ENCODE data around the gene GPC6.
"Not testable (repeated sequence)": the region's sequence is repeated elsewhere in the genome, so short reads cannot be mapped to it uniquely, and the experiment has no call there.

The GPC6 gene

DNA sequence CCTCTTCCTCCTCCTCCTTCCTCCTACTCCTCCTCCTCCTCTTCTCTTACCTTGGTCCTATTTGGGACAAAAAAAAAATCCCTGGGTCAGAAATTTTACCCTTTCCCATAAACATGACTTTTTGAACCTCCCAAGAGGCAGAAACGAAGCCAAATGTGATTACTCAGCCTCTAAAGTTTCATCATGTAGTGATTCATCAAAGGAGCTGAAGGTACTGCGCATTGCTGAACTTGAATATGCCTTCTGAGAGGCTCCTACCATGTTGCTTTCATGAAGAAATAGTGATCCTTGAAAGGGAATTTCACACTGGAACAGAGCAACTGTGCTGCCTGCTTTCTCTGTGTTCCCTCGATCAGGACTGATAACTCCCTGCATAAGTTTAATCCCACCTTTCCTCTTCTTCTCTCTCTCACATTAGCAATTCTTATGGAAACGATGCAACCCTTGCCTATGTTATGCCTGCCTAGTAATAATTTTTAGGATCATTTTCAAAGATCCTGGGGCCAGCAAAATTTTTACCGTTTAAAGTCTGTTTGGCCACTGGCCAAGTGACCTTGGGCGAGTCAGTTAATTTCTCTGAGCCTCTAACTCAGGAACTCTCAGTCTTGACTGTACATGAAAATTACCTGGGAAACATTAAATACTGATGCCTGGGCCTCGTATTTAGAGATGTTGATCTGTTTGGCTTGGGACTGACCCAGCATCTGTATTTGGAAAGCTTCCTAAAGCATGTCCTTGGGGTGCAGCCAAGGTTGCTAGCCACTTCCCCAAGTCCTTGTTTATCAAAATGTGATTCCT lies 1103.3 kb downstream of the GPC6 start:
- DNase-seq (no peak), ATAC-seq (peak; percentile 63)
- Mint-ChIP-seq H3K27me3 (peaks cover 13% of the 10 kb centered on the region), H3K9me3 (peaks cover 9% of the 10 kb centered on the region), H3K4me1 (peaks cover 56% of the 10 kb centered on the region), H3K4me3 (peak overlapping the region; percentile 1), H3K36me3 (ENCODE audit: low read depth) (no peaks in the 10 kb centered on the region), H3K27ac (peak overlapping the region; percentile 39)

DNA sequence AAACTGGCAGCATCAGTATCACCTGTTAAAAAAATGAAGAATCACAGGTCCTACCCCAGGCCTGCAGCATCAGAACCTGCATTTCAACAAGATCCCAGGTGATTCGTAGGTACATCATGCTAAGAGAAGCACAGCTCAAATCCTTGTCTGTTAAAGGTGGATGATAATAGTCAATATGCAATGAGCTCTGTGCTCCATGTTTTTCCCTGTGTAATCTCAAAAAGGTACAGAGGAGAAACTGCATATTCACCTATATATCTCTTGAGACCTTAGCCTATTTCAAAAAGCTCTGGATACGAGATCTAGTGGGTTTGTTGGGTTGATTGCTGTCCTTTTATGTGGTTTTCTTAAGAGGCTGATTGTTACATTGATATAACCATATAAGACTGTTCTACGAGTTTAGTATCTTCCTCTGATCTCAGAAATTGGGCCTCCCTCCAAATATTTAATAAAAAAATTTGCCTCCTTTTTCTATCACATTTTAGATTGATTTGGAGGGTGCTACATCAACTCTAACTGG lies 1104.0 kb downstream of the GPC6 start:
- H3K4me3 Mint-ChIP-seq: no peak overlapping the region
- H3K36me3 Mint-ChIP-seq (ENCODE audit: low read depth): no peaks in the 10 kb centered on the region
- H3K27ac Mint-ChIP-seq: peak overlapping the region; percentile 39
- ATAC-seq (no peak), DNase-seq (no peak)
- H3K4me1 Mint-ChIP-seq: peaks cover 54% of the 10 kb centered on the region
- peaks cover 13% of the 10 kb centered on the region for H3K27me3 Mint-ChIP-seq
- peaks cover 9% of the 10 kb centered on the region for H3K9me3 Mint-ChIP-seq

DNA sequence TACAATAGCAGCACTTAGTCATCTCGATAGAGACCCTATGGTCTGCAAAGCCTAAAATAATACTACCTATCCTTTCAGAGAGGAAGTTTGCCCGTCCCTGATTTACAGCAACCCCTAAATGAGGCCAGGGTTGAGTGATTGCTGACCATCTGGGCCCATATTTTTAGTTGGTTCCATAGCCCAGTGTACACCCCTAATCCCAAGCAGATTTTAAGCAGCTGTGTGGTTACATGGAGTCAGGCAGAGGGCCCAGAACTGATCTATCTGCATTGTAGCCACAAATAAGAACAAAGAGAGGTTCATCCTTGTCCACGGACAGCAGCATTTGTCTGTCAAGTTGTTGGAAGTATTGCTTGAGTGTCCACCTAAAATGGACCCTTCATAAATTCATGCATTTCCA lies 1104.7 kb downstream of the GPC6 start:
- Mint-ChIP-seq H3K27ac (no peak overlapping the region), H3K36me3 (ENCODE audit: low read depth) (no peaks in the 10 kb centered on the region), H3K9me3 (peaks cover 9% of the 10 kb centered on the region), H3K4me1 (peaks cover 48% of the 10 kb centered on the region), H3K4me3 (no peak overlapping the region), H3K27me3 (peaks cover 15% of the 10 kb centered on the region)
- no peak for ATAC-seq
- DNase-seq: no peak

DNA sequence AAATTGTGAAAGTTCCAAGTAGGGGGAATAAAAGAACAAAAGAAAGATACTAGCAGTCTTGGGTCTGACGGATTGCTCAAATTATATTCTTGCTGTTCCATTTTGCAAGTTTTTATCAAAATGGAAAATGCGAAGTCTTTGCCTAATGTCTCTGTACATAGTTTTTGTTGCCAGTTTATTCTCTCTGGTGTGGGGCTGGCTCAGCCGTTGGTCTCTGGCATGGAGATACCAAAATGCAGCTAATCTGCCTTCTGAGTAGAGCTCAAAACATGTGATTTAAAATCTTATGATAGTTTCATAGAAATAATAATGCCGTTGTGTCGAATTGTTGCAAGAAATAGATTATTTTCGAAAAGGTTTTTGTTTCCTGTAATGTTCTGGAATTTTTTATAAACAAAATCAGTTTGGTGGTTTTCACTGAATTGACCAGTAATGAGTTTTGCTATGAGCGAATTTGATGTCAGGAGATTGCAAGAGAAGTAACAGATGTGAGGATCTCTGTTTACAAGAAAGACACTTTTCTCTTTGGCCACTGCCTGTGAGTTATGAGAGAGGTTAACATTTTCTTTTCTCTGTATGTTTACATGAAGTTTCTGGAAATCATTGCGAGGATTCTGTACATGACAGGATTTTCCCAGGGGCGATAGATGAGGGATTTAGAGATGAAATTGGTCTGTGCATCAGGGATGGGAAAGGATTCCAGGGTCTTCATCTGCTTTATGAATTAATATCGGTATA lies 1105.9 kb downstream of the GPC6 start:
- ATAC-seq (no peak), DNase-seq (no peak)
- H3K4me3 Mint-ChIP-seq: no peak overlapping the region
- no peaks in the 10 kb centered on the region for H3K36me3 Mint-ChIP-seq (ENCODE audit: low read depth)
- peaks cover 15% of the 10 kb centered on the region for H3K27me3 Mint-ChIP-seq
- no peak overlapping the region for H3K27ac Mint-ChIP-seq
- H3K9me3 Mint-ChIP-seq: peaks cover 6% of the 10 kb centered on the region
- H3K4me1 Mint-ChIP-seq: peaks cover 38% of the 10 kb centered on the region

DNA sequence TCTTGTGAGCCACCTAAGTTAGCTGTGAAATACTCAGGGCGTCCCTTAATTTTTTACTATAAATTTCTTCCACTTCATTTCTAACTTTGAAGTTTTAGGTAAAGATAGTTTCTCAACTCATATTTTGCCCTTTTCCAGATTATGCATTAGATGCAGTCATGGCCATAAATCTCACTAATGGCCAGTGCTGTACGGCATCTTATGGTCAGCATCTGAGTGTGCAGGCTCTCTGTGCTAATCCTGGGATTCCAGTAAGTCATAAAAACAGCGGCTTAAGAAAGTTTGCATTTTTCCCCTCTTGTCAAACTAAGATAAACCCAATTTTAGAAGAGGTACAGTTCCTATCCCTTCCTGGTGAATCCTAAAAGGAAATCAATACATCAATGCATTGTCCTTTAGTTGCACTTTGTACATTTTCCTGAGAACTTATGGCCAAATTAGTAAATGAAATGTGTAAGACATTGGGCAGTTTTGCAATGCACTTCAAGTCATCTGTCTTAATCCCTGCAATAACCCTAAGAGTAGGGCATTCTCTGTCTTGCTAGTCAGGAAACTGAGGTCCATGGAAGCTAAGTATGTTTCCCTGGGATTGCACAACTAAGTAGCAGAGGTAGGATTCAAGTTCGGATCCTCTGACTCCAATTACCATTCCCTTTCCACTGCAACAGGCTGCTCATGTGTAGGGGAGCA lies 1106.7 kb downstream of the GPC6 start:
- no peak for DNase-seq

DNA sequence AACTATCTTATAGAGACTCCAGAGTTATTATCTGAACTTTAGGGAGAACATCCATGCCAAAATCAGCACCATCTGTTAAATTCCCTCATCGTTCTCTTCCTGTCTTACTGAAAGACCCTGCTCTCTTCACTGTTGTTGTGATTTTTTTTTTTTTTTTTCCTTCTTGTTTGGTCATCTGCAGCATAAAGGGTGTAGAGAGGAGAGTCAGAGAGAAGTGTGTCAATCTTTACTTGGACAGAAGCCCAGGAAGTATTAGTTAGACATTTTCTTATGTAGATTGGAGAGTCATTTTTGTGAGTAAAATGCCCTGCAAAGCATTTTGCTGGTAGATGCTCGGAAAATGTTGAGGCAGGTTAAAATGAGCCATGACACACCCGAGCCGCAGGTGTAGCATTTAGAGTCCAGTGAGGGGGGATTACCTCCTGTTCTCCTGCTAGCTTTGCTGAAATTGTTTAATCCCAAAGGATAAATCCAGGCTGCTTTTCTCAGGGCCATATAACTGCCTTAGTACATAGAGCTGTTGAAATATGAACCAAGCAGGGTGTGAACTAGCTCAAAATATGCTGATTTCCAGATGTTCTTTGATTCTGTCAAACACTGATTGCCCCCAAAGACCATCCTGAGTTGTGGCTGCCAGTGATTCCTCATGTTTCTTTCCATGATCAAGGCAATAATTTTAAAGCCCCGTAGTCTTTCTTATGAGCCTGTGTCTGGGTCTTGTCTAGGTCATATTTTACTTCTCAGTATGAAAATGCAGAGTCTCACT lies 1109.3 kb downstream of the GPC6 start:
- H3K36me3 Mint-ChIP-seq (ENCODE audit: low read depth): no peaks in the 10 kb centered on the region
- DNase-seq: no peak
- peaks cover 17% of the 10 kb centered on the region for H3K27me3 Mint-ChIP-seq
- no peak overlapping the region for H3K4me3 Mint-ChIP-seq
- H3K4me1 Mint-ChIP-seq: peaks cover 8% of the 10 kb centered on the region
- no peak for ATAC-seq
- H3K27ac Mint-ChIP-seq: no peak overlapping the region
- no peaks in the 10 kb centered on the region for H3K9me3 Mint-ChIP-seq

More for the DNA sequence above, 1106.7 kb downstream of the GPC6 start:
- H3K36me3 Mint-ChIP-seq (ENCODE audit: low read depth): no peaks in the 10 kb centered on the region
- no peak overlapping the region for H3K4me3 Mint-ChIP-seq
- peaks cover 15% of the 10 kb centered on the region for H3K27me3 Mint-ChIP-seq
- no peak for ATAC-seq
- peaks cover 6% of the 10 kb centered on the region for H3K9me3 Mint-ChIP-seq
- peaks cover 33% of the 10 kb centered on the region for H3K4me1 Mint-ChIP-seq
- H3K27ac Mint-ChIP-seq: no peak overlapping the region

DNA sequence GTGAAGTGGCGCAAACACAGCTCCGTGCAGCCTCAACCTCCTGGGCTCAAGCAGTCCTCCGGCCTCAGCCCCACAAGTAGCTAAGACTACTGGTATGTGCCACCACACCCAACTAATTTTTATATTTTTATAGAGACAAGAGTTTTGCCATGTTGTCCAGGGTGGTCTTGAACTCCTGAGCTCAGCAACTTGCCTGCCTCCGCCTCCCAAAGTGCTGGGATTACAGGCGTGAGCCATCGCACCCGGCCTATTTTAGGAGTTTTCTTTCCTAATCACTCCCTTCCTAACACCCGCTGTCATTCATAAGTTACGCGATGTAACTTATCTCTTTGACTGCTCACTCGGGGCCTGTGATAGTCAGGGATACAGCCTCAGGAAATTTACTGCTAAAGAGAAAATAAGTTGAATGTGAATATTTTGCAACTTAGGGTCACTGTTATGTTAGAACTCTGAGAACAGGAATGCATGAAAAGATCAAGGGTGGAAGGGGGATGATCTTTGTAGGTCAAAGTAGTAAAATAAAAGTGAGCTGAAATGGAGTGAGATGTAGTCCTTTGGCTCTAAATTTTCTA lies 1112.6 kb downstream of the GPC6 start:
- H3K27me3 Mint-ChIP-seq: peaks cover 4% of the 10 kb centered on the region
- no peaks in the 10 kb centered on the region for H3K36me3 Mint-ChIP-seq (ENCODE audit: low read depth)
- no peak overlapping the region for H3K27ac Mint-ChIP-seq
- no peak overlapping the region for H3K4me3 Mint-ChIP-seq
- ATAC-seq (no peak), DNase-seq (no peak)
- H3K9me3 Mint-ChIP-seq: no peaks in the 10 kb centered on the region
- peaks cover 7% of the 10 kb centered on the region for H3K4me1 Mint-ChIP-seq

DNA sequence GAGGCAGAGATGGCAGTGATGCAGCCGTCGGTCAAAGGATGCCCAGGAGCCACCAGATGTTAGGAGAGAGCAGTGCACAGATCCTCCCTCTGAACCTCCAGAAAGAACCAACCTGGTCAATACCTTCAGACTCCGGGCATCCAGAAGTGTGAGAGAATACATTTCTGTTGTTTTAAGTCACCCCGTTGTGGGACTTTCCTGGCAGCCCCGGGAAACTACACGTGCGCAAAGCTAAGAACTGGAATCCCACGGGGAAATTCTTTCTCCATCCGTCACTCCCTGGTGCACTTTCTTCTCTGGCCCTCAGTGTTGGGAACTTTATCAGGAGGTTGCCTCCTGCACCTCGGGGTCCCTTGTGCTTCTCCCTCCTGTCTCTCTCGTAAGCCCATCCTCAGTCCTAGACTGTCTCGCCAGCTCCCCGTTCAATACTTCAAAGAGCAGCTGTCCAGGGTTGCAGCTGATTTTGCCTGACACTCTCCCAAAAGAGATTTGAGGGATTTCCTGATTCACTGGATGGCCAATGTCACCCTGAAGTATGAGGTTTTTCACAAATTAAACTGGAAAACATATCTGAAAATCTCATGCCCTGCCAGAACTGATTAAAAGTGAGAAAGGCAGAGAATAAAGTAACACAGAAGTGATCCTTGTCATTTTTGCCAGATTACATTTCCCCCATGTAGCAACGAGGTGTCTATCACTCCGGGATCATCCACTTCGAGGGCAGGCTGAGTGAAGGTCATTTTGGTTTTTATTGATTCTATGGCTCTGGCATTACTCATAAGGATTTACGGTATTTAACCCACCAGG lies 1116.0 kb downstream of the GPC6 start:
- no peak overlapping the region for H3K27ac Mint-ChIP-seq
- ATAC-seq (no peak), DNase-seq (no peak)
- H3K36me3 Mint-ChIP-seq (ENCODE audit: low read depth): no peaks in the 10 kb centered on the region
- peaks cover 30% of the 10 kb centered on the region for H3K4me1 Mint-ChIP-seq
- no peak overlapping the region for H3K4me3 Mint-ChIP-seq
- peaks cover 2% of the 10 kb centered on the region for H3K27me3 Mint-ChIP-seq
- H3K9me3 Mint-ChIP-seq: no peaks in the 10 kb centered on the region

DNA sequence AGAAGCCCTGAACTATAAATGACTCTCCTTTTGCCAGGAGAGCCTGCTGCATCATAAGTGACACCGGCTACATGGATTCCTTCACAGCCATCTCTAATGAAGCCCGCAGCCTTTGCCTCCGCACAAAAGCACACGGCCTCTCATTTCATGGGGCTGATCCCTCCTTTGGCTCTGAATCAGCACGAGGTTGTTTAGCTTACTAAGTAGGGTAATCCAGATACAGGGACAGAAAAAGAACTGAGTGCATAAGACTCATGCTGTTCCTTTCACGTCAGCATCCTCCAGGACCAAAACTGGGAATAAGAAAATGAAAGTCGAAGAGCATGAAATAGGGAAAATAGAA lies 1116.6 kb downstream of the GPC6 start:
- ATAC-seq (no peak), DNase-seq (no peak)
- H3K4me3 Mint-ChIP-seq: no peak overlapping the region
- H3K27me3 Mint-ChIP-seq: peaks cover 2% of the 10 kb centered on the region
- peak overlapping the region; percentile 14 for H3K27ac Mint-ChIP-seq
- H3K9me3 Mint-ChIP-seq: no peaks in the 10 kb centered on the region
- peaks cover 28% of the 10 kb centered on the region for H3K4me1 Mint-ChIP-seq
- no peaks in the 10 kb centered on the region for H3K36me3 Mint-ChIP-seq (ENCODE audit: low read depth)

DNA sequence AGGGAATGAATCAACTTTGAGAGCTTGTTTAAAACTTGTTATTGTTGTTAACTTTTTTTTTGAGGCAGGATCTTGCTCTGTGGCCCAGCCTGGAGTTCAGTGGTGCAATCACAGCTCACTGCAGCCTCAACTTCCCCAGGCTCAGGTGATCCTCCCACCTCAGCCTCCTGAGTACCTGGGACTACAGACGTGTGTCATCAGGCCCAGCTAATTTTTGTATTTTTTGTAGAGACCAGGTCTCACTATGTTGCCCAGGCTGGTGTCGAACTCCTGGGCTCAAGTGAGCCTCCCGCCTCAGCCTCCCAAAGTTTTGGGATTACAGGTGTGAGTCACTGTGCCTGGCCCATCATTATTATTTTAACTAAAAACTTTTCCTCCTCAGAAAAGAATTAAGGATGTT lies 1117.1 kb downstream of the GPC6 start:
- DNase-seq; ATAC-seq; H3K27me3 Mint-ChIP-seq; H3K9me3 Mint-ChIP-seq; H3K27ac Mint-ChIP-seq; H3K4me3 Mint-ChIP-seq; H3K36me3 Mint-ChIP-seq (ENCODE audit: low read depth): not testable (repeated sequence)
- H3K4me1 Mint-ChIP-seq: peaks cover 29% of the 10 kb centered on the region

DNA sequence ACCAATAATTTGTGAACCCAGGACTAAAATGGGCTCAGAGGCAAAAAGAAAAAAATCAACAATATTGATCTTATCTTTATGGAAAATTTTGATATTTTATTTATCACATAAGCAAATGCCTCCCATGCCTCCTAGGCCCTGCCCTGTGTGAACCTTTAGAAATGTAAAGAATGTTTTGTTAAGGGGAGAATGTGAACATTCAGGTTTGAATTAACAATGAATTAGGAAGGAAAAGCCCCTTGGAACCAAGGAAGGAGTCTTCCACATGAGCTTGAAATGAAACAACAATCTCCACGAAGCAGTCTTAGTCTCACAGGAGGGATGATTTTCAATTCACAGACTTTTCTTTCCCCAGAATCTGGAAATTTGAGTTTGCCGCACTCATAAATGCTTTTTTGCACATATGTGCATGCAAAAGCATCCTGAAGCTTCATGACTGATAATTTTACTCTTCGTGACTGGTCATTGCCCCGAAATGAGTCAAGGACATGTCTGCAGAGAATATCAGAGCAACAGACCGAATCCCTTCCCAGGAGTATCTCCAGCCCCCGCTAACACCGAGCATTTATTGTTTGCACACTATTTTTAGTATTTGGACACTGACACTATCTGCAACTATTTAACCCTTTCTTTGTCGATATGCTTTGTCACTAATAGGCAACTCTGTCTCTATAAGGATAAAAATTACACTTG lies 1117.7 kb downstream of the GPC6 start:
- Mint-ChIP-seq H3K4me1 (peaks cover 31% of the 10 kb centered on the region), H3K27me3 (peaks cover 2% of the 10 kb centered on the region), H3K9me3 (no peaks in the 10 kb centered on the region), H3K4me3 (no peak overlapping the region), H3K27ac (no peak overlapping the region), H3K36me3 (ENCODE audit: low read depth) (no peaks in the 10 kb centered on the region)
- ATAC-seq: no peak
- DNase-seq: no peak

DNA sequence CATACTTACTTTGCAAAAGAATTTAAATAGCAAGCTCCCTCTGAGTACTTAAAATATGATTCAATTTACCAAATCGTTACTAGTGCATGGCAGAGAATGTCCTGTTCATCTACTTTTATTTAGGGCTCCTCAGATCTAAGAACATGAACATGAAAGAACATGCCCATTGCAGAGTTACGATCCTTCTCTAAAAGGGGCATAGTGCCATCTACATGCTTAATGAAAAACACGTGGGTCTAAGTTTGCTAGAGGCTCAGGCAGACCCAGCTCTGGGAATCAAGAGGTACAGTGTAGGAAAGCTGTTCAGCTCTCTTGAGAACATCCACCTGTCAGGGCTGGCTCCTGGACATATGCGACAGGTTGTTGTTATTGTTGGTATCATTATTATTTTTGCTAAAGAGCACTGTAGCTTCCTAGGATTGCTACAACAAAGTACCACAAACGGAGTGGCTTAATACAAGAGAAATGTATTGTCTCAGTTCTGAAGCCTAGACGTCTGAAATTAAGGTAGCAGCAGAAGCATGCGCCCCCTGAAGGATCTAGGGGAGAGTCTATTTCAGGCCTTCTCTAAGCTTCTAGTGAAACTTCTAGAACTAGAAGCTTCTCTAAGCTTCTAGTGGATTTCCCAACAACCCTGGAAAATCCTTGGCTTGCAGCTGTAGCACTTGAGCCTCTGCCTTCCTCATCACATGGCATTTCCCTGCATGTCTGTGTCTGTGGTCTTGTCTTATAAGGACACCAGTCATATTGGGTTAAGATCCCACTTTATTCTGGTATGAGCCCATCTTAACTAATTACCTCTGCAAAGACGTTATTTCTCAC lies 1119.0 kb downstream of the GPC6 start:
- Mint-ChIP-seq H3K4me3 (no peak overlapping the region), H3K27ac (no peak overlapping the region), H3K9me3 (no peaks in the 10 kb centered on the region), H3K27me3 (no peaks in the 10 kb centered on the region), H3K36me3 (ENCODE audit: low read depth) (no peaks in the 10 kb centered on the region), H3K4me1 (peaks cover 42% of the 10 kb centered on the region)
- DNase-seq (no peak), ATAC-seq (no peak)

Measured in activated naive CD8-positive, alpha-beta T cell treated with anti-CD3 and anti-CD28 coated beads, Interleukin-2, amount 50 U/mL, for 24 hours (primary cell).